H1 (cell line): Measurements from ENCODE around the gene MBD3L1. TPM values are rescaled to one million over a fixed set of nuclear protein-coding genes. Genes with fewer than 3 reads are reported as not detected.

ENCODE experiments used
- CTCF ChIA-PET: fragments of 300-600 bp; sonication (Branson Sonifier 250); formaldehyde crosslinking; loops from one replicate; lab custom pipeline; 2021; ENCODE audit not compliant: partially characterized antibody; lab: Charles Lee
- POLR2A ChIA-PET: fragments of 300-600 bp; sonication (Branson Sonifier 250); formaldehyde crosslinking; loops from one replicate; lab custom pipeline; 2021; ENCODE audit warnings: inconsistent platforms; ENCODE audit not compliant: partially characterized antibody; lab: Charles Lee
- DNase-seq, 2 experiments: peaks; one replicate each; pipeline versions ENCODE4 v3.0.0 to v3.0.0-alpha.2; 2010 to 2022; ENCODE audit warnings: low spot score in 2 of 2, low read depth in 1 of 2, mixed read lengths in 1 of 2
- FAIRE-seq: peaks from 2 replicates; lab custom pipeline; 2011; peaks lifted over from hg19 to GRCh38; lab: Jason Lieb, UNC
- H2AFZ ChIP-seq: 2 replicates; pipeline ENCODE4 v1.8.1; 2012; ENCODE audit warnings: low read length, inconsistent platforms
- H2AK5ac ChIP-seq: 2 replicates; pipeline ENCODE4 v1.6.1; 2013; ENCODE audit warnings: low read depth, low read length
- H2BK120ac ChIP-seq: replicated peaks from 2 replicates; pipeline ENCODE3; 2013; ENCODE audit warnings: low read depth, low read length, inconsistent platforms
- H2BK12ac ChIP-seq: 2 replicates; pipeline ENCODE4 v1.6.1; 2013; ENCODE audit warnings: low read depth, low read length
- H2BK15ac ChIP-seq: 2 replicates; pipeline ENCODE4 v1.6.1; 2013; ENCODE audit warnings: low read length
- H2BK20ac ChIP-seq: 2 replicates; pipeline ENCODE4 v1.6.1; 2013; ENCODE audit warnings: low read length
- H2BK5ac ChIP-seq: 2 replicates; pipeline ENCODE4 v1.6.1; 2013; ENCODE audit warnings: low read depth, low read length
- H3K14ac ChIP-seq: 2 replicates; pipeline ENCODE4 v1.6.1; 2013; ENCODE audit warnings: inconsistent platforms; ENCODE audit not compliant: insufficient read length
- H3K18ac ChIP-seq: 2 replicates; pipeline ENCODE4 v1.6.1; 2013; ENCODE audit warnings: low read length; ENCODE audit errors: extremely low read depth
- H3K23ac ChIP-seq: 2 replicates; pipeline ENCODE4 v1.6.1; 2013; ENCODE audit warnings: inconsistent platforms; ENCODE audit not compliant: insufficient read length
- H3K23me2 ChIP-seq: 2 replicates; pipeline ENCODE4 v1.6.1; 2013; ENCODE audit warnings: low read depth, low read length
- H3K27ac ChIP-seq: 2 replicates; pipeline ENCODE4 v1.6.1; 2011; ENCODE audit warnings: low read depth, low read length, inconsistent platforms
- H3K27me3 ChIP-seq, 4 experiments: replicated peaks in 1 of 4; 1 replicate in 1 of 4; 2 replicates in 3 of 4; pipeline versions ENCODE4 v1.6.1 to v1.8.1; 2011 to 2013; ENCODE audit warnings: low read length in 3 of 4, mild to moderate bottlenecking in 3 of 4, inconsistent platforms in 2 of 4, mixed read lengths in 2 of 4, moderate library complexity in 1 of 4; ENCODE audit not compliant: control insufficient read depth in 3 of 4, insufficient read depth in 3 of 4; ENCODE audit errors: extremely low read depth in 1 of 4
- H3K36me3 ChIP-seq, 4 experiments: 2 replicates each; pipeline versions ENCODE4 v1.6.1 to v1.8.1; 2011 to 2013; ENCODE audit warnings: mild to moderate bottlenecking in 4 of 4, low read length in 3 of 4, moderate library complexity in 2 of 4, control low read depth in 1 of 4, inconsistent platforms in 1 of 4; ENCODE audit not compliant: insufficient read depth in 4 of 4, control insufficient read depth in 2 of 4
- H3K4ac ChIP-seq: replicated peaks from 2 replicates; pipeline ENCODE3; 2013; ENCODE audit warnings: low read length, low read depth, mixed read lengths, inconsistent platforms; ENCODE audit not compliant: insufficient read length
- H3K4me1 ChIP-seq, 4 experiments: replicated peaks in 1 of 4; 1 replicate in 1 of 4; 2 replicates in 3 of 4; pipeline versions ENCODE4 v1.6.1 to v1.8.1; 2011 to 2013; ENCODE audit warnings: low read length in 3 of 4, inconsistent platforms in 2 of 4, mixed read lengths in 1 of 4; ENCODE audit not compliant: insufficient read depth in 4 of 4, control insufficient read depth in 3 of 4
- H3K4me2 ChIP-seq, 2 experiments: 2 replicates each; pipeline versions ENCODE4 v1.6.1 to v1.8.1; 2011 to 2013; ENCODE audit warnings: low read depth in 2 of 2, low read length in 2 of 2, control low read depth in 1 of 2, inconsistent platforms in 1 of 2, mild to moderate bottlenecking in 1 of 2; ENCODE audit not compliant: insufficient read depth in 1 of 2
- H3K4me3 ChIP-seq, 4 experiments: fragments of 200-600, 300-600 bp in 1 of 4; sonication (generic), shearing (Covaris generic), sonication (Bioruptor Twin) in 1 of 4; 2 replicates each; pipeline versions ENCODE4 v1.5.1 to v1.8.1; 2011 to 2016; ENCODE audit warnings: low read length in 4 of 4, low read depth in 3 of 4, control low read depth in 2 of 4, inconsistent platforms in 2 of 4, mild to moderate bottlenecking in 2 of 4, mixed read lengths in 1 of 4, moderate library complexity in 1 of 4; ENCODE audit not compliant: insufficient read depth in 2 of 4; ENCODE audit errors: extremely low read depth in 1 of 4
- H3K56ac ChIP-seq: replicated peaks from 2 replicates; pipeline ENCODE3; 2013; ENCODE audit warnings: low read depth, mild to moderate bottlenecking, mixed read lengths, low read length, inconsistent platforms; ENCODE audit not compliant: insufficient read length
- H3K79me1 ChIP-seq: 2 replicates; pipeline ENCODE4 v1.6.1; 2013; ENCODE audit warnings: low read depth, low read length, control low read depth
- H3K79me2 ChIP-seq, 2 experiments: 2 replicates each; pipeline versions ENCODE4 v1.6.1 to v1.8.1; 2012 to 2013; ENCODE audit warnings: low read length in 2 of 2, mild to moderate bottlenecking in 2 of 2, inconsistent platforms in 1 of 2; ENCODE audit not compliant: insufficient read depth in 2 of 2, control insufficient read depth in 1 of 2
- H3K9ac ChIP-seq, 4 experiments: replicated peaks in 1 of 4; 1 replicate in 1 of 4; 2 replicates in 3 of 4; pipeline versions ENCODE4 v1.6.1 to v1.8.1; 2011 to 2013; ENCODE audit warnings: low read depth in 3 of 4, low read length in 3 of 4, control low read depth in 2 of 4, mild to moderate bottlenecking in 2 of 4, moderate library complexity in 2 of 4, inconsistent platforms in 1 of 4; ENCODE audit errors: extremely low read depth in 1 of 4
- H3K9me3 ChIP-seq, 2 experiments: 2 replicates each; pipeline versions ENCODE4 v1.6.1 to v1.8.1; 2012 to 2013; ENCODE audit warnings: mild to moderate bottlenecking in 2 of 2, moderate library complexity in 2 of 2, control low read depth in 1 of 2, inconsistent platforms in 1 of 2, low read depth in 1 of 2, low read length in 1 of 2, mixed read lengths in 1 of 2; ENCODE audit not compliant: insufficient read depth in 2 of 2
- H4K20me1 ChIP-seq, 2 experiments: replicated peaks in 1 of 2; 2 replicates each; pipeline versions ENCODE3 to v1.8.1; 2011 to 2013; ENCODE audit warnings: inconsistent platforms in 2 of 2, low read length in 2 of 2, mild to moderate bottlenecking in 1 of 2; ENCODE audit not compliant: insufficient read depth in 2 of 2, control insufficient read depth in 1 of 2
- H4K5ac ChIP-seq: 2 replicates; pipeline ENCODE4 v1.6.1; 2013; ENCODE audit warnings: low read length, low read depth, mixed read lengths, inconsistent platforms; ENCODE audit not compliant: insufficient read length
- H4K8ac ChIP-seq: 2 replicates; pipeline ENCODE4 v1.8.0; 2013; ENCODE audit warnings: mild to moderate bottlenecking, moderate library complexity, low read length, inconsistent platforms; ENCODE audit not compliant: insufficient read depth; ENCODE audit errors: extremely low read depth
- H4K91ac ChIP-seq: replicated peaks from 2 replicates; pipeline ENCODE3; 2013; ENCODE audit warnings: low read length, mixed read lengths, inconsistent platforms; ENCODE audit not compliant: insufficient read length
- CBX8 ChIP-seq: fragments of 300-800, 300-1000 bp; sonication (generic); IDR thresholded peaks from 2 replicates; pipeline ENCODE4 v1.7.1; 2016; ENCODE audit warnings: low read depth, low read length, borderline replicate concordance
- CHD1 ChIP-seq: IDR thresholded peaks from 2 replicates; pipeline ENCODE4 v1.6.1; 2012; ENCODE audit warnings: low read depth, low read length, improper control_type of control experiment
- RNF2 ChIP-seq: fragments of 200-900, 300-1000 bp; sonication (generic); IDR thresholded peaks from 2 replicates; pipeline ENCODE4 v1.7.1; 2016; ENCODE audit warnings: borderline replicate concordance, low read depth, mild to moderate bottlenecking, antibody characterized with exemption, low read length; ENCODE audit not compliant: poor library complexity, severe bottlenecking; ENCODE audit errors: missing control alignments
- SP2 ChIP-seq: IDR thresholded peaks from 2 replicates; pipeline ENCODE4 v1.6.1; 2012; ENCODE audit warnings: mild to moderate bottlenecking, low read length, inconsistent platforms
- WGBS, 2 experiments: shearing (Covaris generic) in 1 of 2; methylation state at CpG; one replicate each; pipeline versions ENCODE4 v1.1.6 to v1.1.7; 2013 to 2015; ENCODE audit warnings: low lambda C conversion rate in 2 of 2, mixed read lengths in 2 of 2, inconsistent platforms in 1 of 2, low coverage in 1 of 2, missing lambda C conversion rate in 1 of 2; ENCODE audit not compliant: insufficient replicate concordance in 2 of 2, insufficient coverage in 1 of 2, insufficient read length in 1 of 2; ENCODE audit errors: extremely low coverage in 1 of 2, missing lambda C conversion rate in 1 of 2; 5-methylcytosine and 5-hydroxymethylcytosine counted together
- polyA plus RNA-seq, 7 experiments: library from polyadenylated mRNA; depleted of rRNA in 3 of 7; stranded (reverse) in 5 of 7; unstranded in 2 of 7; fragments of >200 nt in 5 of 7; fragments of 200-250 nt in 2 of 7; gene quantifications; 1 replicate in 5 of 7; 2 replicates in 1 of 7; 4 replicates in 1 of 7; pipeline versions ENCODE4 v1.2.1 to v1.2.3, GENCODE V29; 2011 to 2013; ENCODE audit warnings: missing spikeins in 2 of 7, mixed read lengths in 2 of 7
- total RNA-seq: library from RNA; stranded (reverse); fragmentation: NEBNext Ultra II Directional; extraction: Animal tissue kit (Norgen Biotek cat#: 25700); gene quantifications from 2 replicates; pipeline ENCODE4 v1.2.1, GENCODE V29; 2021

Gene MBD3L1
- total and polyA plus RNA-seq, 2 of the 8 experiments (the other 6 are each of a cell fraction or from before 2014, with no cell fraction given): not detected

- Histone ChIP-seq H2AFZ (no peak overlapping the region), H3K27ac (no peak overlapping the region), H3K79me1 (no peaks in the 10 kb centered on the region), H2BK12ac (no peak overlapping the region), H3K4me3 (peak overlapping the region; percentile 72 to 92 (median 76)), H3K4me1 (no peaks in the 10 kb centered on the region), H2BK120ac (no peak overlapping the region), H4K5ac (no peak overlapping the region), H3K9ac (peak overlapping the region in 1 of 4 experiments; percentile 69; a peak in 1 of 7 replicates), H3K4ac (no peak overlapping the region), H2BK20ac (no peak overlapping the region), H4K91ac (no peak overlapping the region), H3K79me2 (no peaks in the 10 kb centered on the region), H3K14ac (no peak overlapping the region), H3K23ac (no peak overlapping the region), H3K9me3 (peaks cover 7 to 10% of the 10 kb centered on the region in 2 experiments; a peak in 1 of 4 replicates), H2AK5ac (no peak overlapping the region), H3K56ac (no peak overlapping the region), H2BK5ac (no peak overlapping the region), H4K20me1 (no peaks in the 10 kb centered on the region), H3K18ac (no peak overlapping the region), H3K23me2 (no peaks in the 10 kb centered on the region; the same call in 1 of the 2 replicates), H3K4me2 (peak overlapping the region; percentile 49 to 79), H3K27me3 (no peaks in the 10 kb centered on the region), H4K8ac (no peak overlapping the region), H3K36me3 (peaks cover 0 to 11% (median 0%) of the 10 kb centered on the region in 4 experiments; a peak in 3 of 8 replicates), H2BK15ac (no peak overlapping the region)
- FAIRE-seq (no peak), DNase-seq (no peak)
- 85% methylated on average over 6 of the region's 6 CpGs; no CpG with 5 or more reads in 1 of the 2 experiments for WGBS, 2 experiments
- CTCF ChIA-PET: interaction anchor here (0.7 kb wide), 1 partner anchor 179 kb away, joined by 3 read pairs; the partner anchor contains the start of gene MUC16
- POLR2A ChIA-PET: no interaction called here
- no peak for TF ChIP-seq RNF2
- TF ChIP-seq CHD1: no peak
- no peak for TF ChIP-seq CBX8
- no peak for TF ChIP-seq SP2
These were observed 804 bp upstream of the MBD3L1 start for GRCh38 chr19:8831373-8831772.
